HG03520 (cell line): Measurements from ENCODE around the gene SPAG8.

Source experiments
- ATAC-seq: cut with Tn5 transposase; IDR thresholded peaks from one replicate; pipeline ENCODE4 v1.9.1; 2021; ENCODE audit warnings: mild to moderate bottlenecking, moderate library complexity; ENCODE audit not compliant: unreplicated experiment

Gene SPAG8

GRCh38 chr9:35776018-35776417 is 36.0 kb downstream of the SPAG8 start:
- ATAC-seq, result no peak

GRCh38 chr9:35774907-35775635 is 37.0 kb downstream of the SPAG8 start:
- no peak for ATAC-seq

GRCh38 chr9:35771943-35772342 is 40.1 kb downstream of the SPAG8 start:
- no peak for ATAC-seq

- ATAC-seq, result no peak
Measured at GRCh38 chr9:35771534-35771933, 40.5 kb downstream of the SPAG8 start.

GRCh38 chr9:35771075-35771433 is 41.0 kb downstream of the SPAG8 start:
- ATAC-seq, result no peak

- no peak for ATAC-seq
Measured at GRCh38 chr9:35769763-35770162, 42.3 kb downstream of the SPAG8 start.

GRCh38 chr9:35767458-35767857 is 44.6 kb downstream of the SPAG8 start:
- ATAC-seq, result no peak

- no peak for ATAC-seq
Measured at GRCh38 chr9:35766997-35767396, 45.1 kb downstream of the SPAG8 start.

- ATAC-seq, result no peak
Measured at GRCh38 chr9:35763803-35764202, 48.3 kb downstream of the SPAG8 start.

- no peak for ATAC-seq
Measured at GRCh38 chr9:35763181-35763580, 48.9 kb downstream of the SPAG8 start.

- ATAC-seq, result no peak
Measured at GRCh38 chr9:35760651-35761050, 51.4 kb downstream of the SPAG8 start.

GRCh38 chr9:35759795-35760194 is 52.3 kb downstream of the SPAG8 start:
- ATAC-seq, result no peak
